SK-N-SH (cell line): Measurements from ENCODE around the gene CCDC80. TPM values are rescaled to one million over a fixed set of nuclear protein-coding genes. Genes with fewer than 3 reads are reported as not detected.

Experiments
- CTCF ChIA-PET: fragments of 300-600, 350-600 bp; formaldehyde crosslinking; extraction: SDS; loops from one replicate; lab custom pipeline; 2021; lab: Yijun Ruan, JAX
- POLR2A ChIA-PET: fragments of 350-600 bp; sonication (Branson Sonifier 250); formaldehyde crosslinking; extraction: SDS; loops from one replicate; lab custom pipeline; 2020; ENCODE audit warnings: antibody characterized with exemption, inconsistent platforms; lab: Yijun Ruan, JAX
- DNase-seq: peaks from one replicate; pipeline ENCODE4 v3.0.0; 2012
- H2AFZ ChIP-seq: fragments of 200-600 bp; sonication (generic); 2 replicates; pipeline ENCODE4 v1.8.1; 2016; ENCODE audit warnings: antibody characterized with exemption, mild to moderate bottlenecking, low read depth
- H3F3A ChIP-seq: fragments of 200-600 bp; sonication (generic); replicated peaks from 2 replicates; pipeline ENCODE3; 2016; ENCODE audit warnings: antibody characterized with exemption, mild to moderate bottlenecking; ENCODE audit not compliant: insufficient read depth
- H3K27ac ChIP-seq, 2 experiments: fragments of 200-500 bp in 1 of 2; fragments of 200-600 bp in 1 of 2; sonication (Bioruptor generic) in 1 of 2; sonication (generic), shearing (Covaris generic) in 1 of 2; 2 replicates each; pipeline versions ENCODE4 v1.5.1 to v1.6.1; 2014 to 2016; ENCODE audit warnings: low read depth in 2 of 2, inconsistent platforms in 1 of 2, low read length in 1 of 2, mild to moderate bottlenecking in 1 of 2, mixed read lengths in 1 of 2
- H3K27me3 ChIP-seq: fragments of 200-600 bp; sonication (generic), shearing (Covaris generic); 2 replicates; pipeline ENCODE4 v1.6.1; 2016; ENCODE audit warnings: mixed run types; ENCODE audit not compliant: insufficient read depth
- H3K36me3 ChIP-seq, 2 experiments: fragments of 200-500 bp in 1 of 2; fragments of 200-600 bp in 1 of 2; sonication (Bioruptor generic) in 1 of 2; sonication (generic) in 1 of 2; replicated peaks in 1 of 2; 2 replicates each; pipeline versions ENCODE3 to v1.5.1; 2014 to 2016; ENCODE audit warnings: low read length in 1 of 2, mild to moderate bottlenecking in 1 of 2; ENCODE audit not compliant: insufficient read depth in 2 of 2, control insufficient read depth in 1 of 2
- H3K4me1 ChIP-seq, 2 experiments: fragments of 200-500 bp in 1 of 2; fragments of 200-600 bp in 1 of 2; sonication (Bioruptor generic) in 1 of 2; sonication (generic), shearing (Covaris generic) in 1 of 2; 2 replicates each; pipeline versions ENCODE4 v1.5.1 to v1.6.1; 2014 to 2016; ENCODE audit warnings: low read depth in 1 of 2, low read length in 1 of 2, mixed run types in 1 of 2; ENCODE audit not compliant: insufficient read depth in 2 of 2, control insufficient read depth in 1 of 2
- H3K4me2 ChIP-seq: fragments of 200-600 bp; sonication (generic), shearing (Covaris generic); 2 replicates; pipeline ENCODE4 v1.6.1; 2017; ENCODE audit warnings: mixed run types
- H3K4me3 ChIP-seq, 2 experiments: fragments of 200-500 bp in 1 of 2; fragments of 200-600 bp in 1 of 2; sonication (Bioruptor generic) in 1 of 2; sonication (generic), shearing (Covaris generic) in 1 of 2; 2 replicates each; pipeline versions ENCODE4 v1.5.1 to v1.8.1; 2014 to 2016; ENCODE audit warnings: low read depth in 2 of 2, inconsistent platforms in 1 of 2, low read length in 1 of 2, mild to moderate bottlenecking in 1 of 2, mixed read lengths in 1 of 2, moderate library complexity in 1 of 2
- H3K79me2 ChIP-seq: fragments of 200-600 bp; sonication (generic); 2 replicates; pipeline ENCODE4 v1.8.1; 2017; ENCODE audit warnings: mild to moderate bottlenecking; ENCODE audit not compliant: insufficient read depth
- H3K9ac ChIP-seq: fragments of 200-600 bp; sonication (generic); 2 replicates; pipeline ENCODE4 v1.6.1; 2017; ENCODE audit warnings: mixed run types
- H3K9me2 ChIP-seq: fragments of 200-600 bp; sonication (generic); 2 replicates; pipeline ENCODE4 v1.6.1; 2017; ENCODE audit warnings: mixed run types
- H3K9me3 ChIP-seq: fragments of 200-600 bp; sonication (generic); 2 replicates; pipeline ENCODE4 v1.6.1; 2017; ENCODE audit warnings: mixed run types, mild to moderate bottlenecking, moderate library complexity
- H4K20me1 ChIP-seq: fragments of 200-600 bp; sonication (generic); 2 replicates; pipeline ENCODE4 v1.6.1; 2017; ENCODE audit warnings: mild to moderate bottlenecking, mixed run types; ENCODE audit not compliant: insufficient read depth
- CHD2 ChIP-seq: fragments of 150-350 bp; IDR thresholded peaks from 2 replicates; pipeline ENCODE4 v1.6.1; 2018; ENCODE audit warnings: low read length; ENCODE audit not compliant: partially characterized antibody
- EP300 ChIP-seq, 2 experiments: IDR thresholded peaks; 2 replicates each; pipeline versions ENCODE4 v1.4.0 to v1.6.1; 2012; ENCODE audit warnings: borderline replicate concordance in 1 of 2, low read depth in 1 of 2, low read length in 1 of 2
- EZH2phosphoT487 ChIP-seq: fragments of 200-600 bp; sonication (generic); IDR thresholded peaks from 2 replicates; pipeline ENCODE4 v1.6.1; 2017; ENCODE audit warnings: low read depth, mixed run types, mild to moderate bottlenecking, antibody characterized with exemption, moderate library complexity, borderline replicate concordance
- FOSL2 ChIP-seq: IDR thresholded peaks from 2 replicates; pipeline ENCODE4 v1.4.0; 2012; ENCODE audit warnings: low read depth, mild to moderate bottlenecking, moderate library complexity, borderline replicate concordance
- FOXJ3 ChIP-seq: sonication (generic); formaldehyde crosslinking; IDR thresholded peaks from 2 replicates; pipeline ENCODE4 v1.5.1; 2020; ENCODE audit warnings: mild to moderate bottlenecking, missing genetic modification reagents
- FOXM1 ChIP-seq: IDR thresholded peaks from 2 replicates; pipeline ENCODE4 v1.4.0; 2012; ENCODE audit warnings: low read depth, mild to moderate bottlenecking
- GATA2 ChIP-seq: sonication (generic); formaldehyde crosslinking; IDR thresholded peaks from 2 replicates; pipeline ENCODE4 v1.5.0; 2020; ENCODE audit warnings: mild to moderate bottlenecking, missing genetic modification reagents
- JUND ChIP-seq: IDR thresholded peaks from 2 replicates; pipeline ENCODE4 v1.4.0; 2012
- MXI1 ChIP-seq: IDR thresholded peaks from 2 replicates; pipeline ENCODE4 v1.6.1; 2012; ENCODE audit warnings: mild to moderate bottlenecking, low read depth, low read length, improper control_type of control experiment
- NFIC ChIP-seq: IDR thresholded peaks from 2 replicates; pipeline ENCODE4 v1.4.0; 2012; ENCODE audit warnings: borderline replicate concordance
- RCOR1 ChIP-seq: fragments of 150-350 bp; IDR thresholded peaks from 2 replicates; pipeline ENCODE4 v1.6.1; 2017; ENCODE audit warnings: antibody characterized with exemption, low read length
- SIN3A ChIP-seq: IDR thresholded peaks from 2 replicates; pipeline ENCODE4 v1.6.1; 2012; ENCODE audit warnings: low read depth, mild to moderate bottlenecking, low read length, moderate library complexity, borderline replicate concordance
- SMC3 ChIP-seq: IDR thresholded peaks from 2 replicates; pipeline ENCODE4 v1.6.1; 2012; ENCODE audit warnings: low read depth, low read length, improper control_type of control experiment
- TAF1 ChIP-seq: IDR thresholded peaks from 2 replicates; pipeline ENCODE4 v1.6.1; 2012; ENCODE audit warnings: low read depth, mild to moderate bottlenecking, low read length, moderate library complexity, borderline replicate concordance
- TCF12 ChIP-seq: IDR thresholded peaks from 2 replicates; pipeline ENCODE4 v1.4.0; 2012
- YY1 ChIP-seq: IDR thresholded peaks from 2 replicates; pipeline ENCODE4 v1.4.0; 2012; ENCODE audit warnings: low read depth, mild to moderate bottlenecking
- WGBS: methylation state at CpG from one replicate; pipeline ENCODE4 v1.1.6; 2017; ENCODE audit warnings: low lambda C conversion rate; 5-methylcytosine and 5-hydroxymethylcytosine counted together
- polyA plus RNA-seq, 3 experiments: library from polyadenylated mRNA; depleted of rRNA; stranded (reverse); fragments of >200 nt; gene quantifications; 2 replicates each; pipeline ENCODE4 v1.2.3, GENCODE V29; 2012
- TF ChIP-seq, protein P1 (sequence below): IDR thresholded peaks from 2 replicates; pipeline ENCODE4; 2012
- TF ChIP-seq, protein P2 (sequence below): fragments of 200-600 bp; sonication (generic); IDR thresholded peaks from 2 replicates; pipeline ENCODE4 v1.6.1; 2017; ENCODE audit warnings: antibody characterized with exemption, mild to moderate bottlenecking, moderate library complexity
- TF ChIP-seq, protein P3 (sequence below): IDR thresholded peaks from 2 replicates; pipeline ENCODE4 v1.4.0; 2012; ENCODE audit warnings: low read depth, borderline replicate concordance

Gene CCDC80
- polyA plus RNA-seq, 1 of the 3 experiments (the other 2 are of a cell fraction), result 83.4 TPM

DNA sequence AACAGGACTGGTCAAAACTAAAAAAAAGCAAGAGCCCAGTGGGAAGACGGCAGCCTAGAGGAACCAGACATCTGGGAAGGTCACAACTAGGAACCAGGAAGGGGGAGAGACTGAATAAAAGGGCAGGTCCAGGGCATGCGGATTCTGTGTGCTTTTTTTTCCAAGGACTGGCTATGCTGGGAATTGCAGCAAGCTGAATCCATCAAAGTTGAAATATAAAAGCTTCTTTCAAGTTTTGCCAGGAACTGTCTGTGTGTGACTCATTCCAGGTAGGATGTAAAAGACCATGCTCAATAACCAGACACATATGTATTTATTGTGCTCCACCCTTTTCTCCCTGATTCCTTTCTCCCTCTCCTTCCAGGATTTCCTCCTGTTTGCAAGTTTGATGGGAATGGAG is 47.9 kb upstream of the CCDC80 start:
- no peak for TF ChIP-seq FOXJ3 (CRISPR knock-in tag)
- no peak for TF ChIP-seq EZH2phosphoT487
- TF ChIP-seq NFIC, result 0 out of 2 replicates have a peak, but pooled peaks have one; percentile 13
- peak; percentile 29; the same call in 1 of the 2 replicates for TF ChIP-seq TCF12
- no peak for TF ChIP-seq FOXM1
- TF ChIP-seq FOSL2, result peak; percentile 10; the same call in 1 of the 2 replicates
- peak; percentile 22; the same call in 1 of the 2 replicates for TF ChIP-seq JUND
- H3K9me2 ChIP-seq, result no peaks in the 10 kb centered on the region
- H3K27ac ChIP-seq, result peak overlapping the region; percentile 11 to 71
- H3K27me3 ChIP-seq, result no peaks in the 10 kb centered on the region
- DNase-seq, result no peak
- peaks cover 8 to 28% of the 10 kb centered on the region in 2 experiments; a peak in 3 of 4 replicates for H3K4me1 ChIP-seq
- H3K36me3 ChIP-seq, result no peaks in the 10 kb centered on the region
- no peak overlapping the region for H3K4me3 ChIP-seq
- 47% methylated on average over 2 of the region's 2 CpGs for WGBS
- H4K20me1 ChIP-seq, result no peaks in the 10 kb centered on the region
- ChIA-PET CTCF (interaction anchor here (0.9 kb wide), 1 partner anchor 46 kb away, joined by 3 read pairs; no protein-coding TSS in a partner anchor), POLR2A (no interaction called here)
- peak overlapping the region; percentile 37; the same call in 1 of the 2 replicates for H2AFZ ChIP-seq
- no peaks in the 10 kb centered on the region for H3K79me2 ChIP-seq
- H3F3A ChIP-seq, result peaks cover 29% of the 10 kb centered on the region
- H3K9ac ChIP-seq, result no peak overlapping the region
- no peaks in the 10 kb centered on the region for H3K9me3 ChIP-seq
- H3K4me2 ChIP-seq, result no peak overlapping the region

DNA sequence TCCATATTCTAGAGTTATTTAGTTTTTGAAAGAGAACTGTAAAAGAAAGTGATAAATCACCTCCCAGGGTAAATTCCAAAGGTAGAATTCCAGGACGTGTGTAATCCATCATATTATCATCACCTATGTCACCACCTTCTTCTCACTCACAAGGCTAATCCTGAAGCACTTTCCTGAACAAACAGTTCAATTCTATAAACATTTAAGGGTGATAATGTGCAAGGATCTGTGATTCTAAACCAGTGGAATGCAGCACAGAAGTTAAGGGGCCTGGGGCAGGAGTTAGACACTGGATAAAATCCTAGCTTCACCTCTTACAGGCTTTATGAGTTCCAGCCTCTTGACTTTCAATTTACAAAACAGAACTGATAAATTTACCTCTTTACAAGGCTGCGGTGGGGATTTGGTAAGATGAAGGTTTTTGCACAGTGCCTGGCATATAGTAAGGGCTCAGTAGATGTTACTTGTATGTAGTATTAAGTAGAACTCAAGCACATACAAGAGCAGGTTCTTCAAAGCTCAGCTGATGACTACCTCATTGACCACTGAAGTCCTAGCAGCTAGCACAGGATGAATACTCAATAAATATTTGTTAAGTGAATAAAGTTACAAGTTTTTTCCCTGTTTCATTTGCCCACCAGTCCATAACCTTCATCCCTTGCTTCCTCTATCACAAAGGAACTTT is 47.3 kb upstream of the CCDC80 start:
- no peaks in the 10 kb centered on the region for H4K20me1 ChIP-seq
- ChIA-PET CTCF (interaction anchor here (0.9 kb wide), 1 partner anchor 47 kb away, joined by 3 read pairs; no protein-coding TSS in a partner anchor), POLR2A (no interaction called here)
- no peaks in the 10 kb centered on the region for H3K27me3 ChIP-seq
- peak overlapping the region; percentile 50; the same call in 1 of the 2 replicates for H2AFZ ChIP-seq
- H3F3A ChIP-seq, result peaks cover 35% of the 10 kb centered on the region
- no peaks in the 10 kb centered on the region for H3K9me3 ChIP-seq
- H3K4me3 ChIP-seq, result no peak overlapping the region
- H3K79me2 ChIP-seq, result no peaks in the 10 kb centered on the region
- H3K36me3 ChIP-seq, result no peaks in the 10 kb centered on the region
- no peak for DNase-seq
- peak overlapping the region; percentile 11 to 71 for H3K27ac ChIP-seq
- WGBS, result 76% methylated on average over 2 of the region's 2 CpGs
- no peak overlapping the region for H3K4me2 ChIP-seq
- peaks cover 8 to 34% of the 10 kb centered on the region in 2 experiments; a peak in 3 of 4 replicates for H3K4me1 ChIP-seq
- H3K9me2 ChIP-seq, result no peaks in the 10 kb centered on the region
- H3K9ac ChIP-seq, result no peak overlapping the region
- TF ChIP-seq TCF12 (no peak), EP300 (IDR thresholded peaks at IDR 0.05; ENCODE audit: borderline replicate concordance in 1 of 2, low read depth in 1 of 2, low read length in 1 of 2) (no peak), RCOR1 (no peak), EZH2phosphoT487 (no peak), CHD2 (no peak), TAF1 (no peak), GATA2 (CRISPR knock-in tag) (no peak), MXI1 (no peak), YY1 (no peak), SIN3A (no peak), NFIC (no peak), SMC3 (no peak)
- TF ChIP-seq, protein P1, sequence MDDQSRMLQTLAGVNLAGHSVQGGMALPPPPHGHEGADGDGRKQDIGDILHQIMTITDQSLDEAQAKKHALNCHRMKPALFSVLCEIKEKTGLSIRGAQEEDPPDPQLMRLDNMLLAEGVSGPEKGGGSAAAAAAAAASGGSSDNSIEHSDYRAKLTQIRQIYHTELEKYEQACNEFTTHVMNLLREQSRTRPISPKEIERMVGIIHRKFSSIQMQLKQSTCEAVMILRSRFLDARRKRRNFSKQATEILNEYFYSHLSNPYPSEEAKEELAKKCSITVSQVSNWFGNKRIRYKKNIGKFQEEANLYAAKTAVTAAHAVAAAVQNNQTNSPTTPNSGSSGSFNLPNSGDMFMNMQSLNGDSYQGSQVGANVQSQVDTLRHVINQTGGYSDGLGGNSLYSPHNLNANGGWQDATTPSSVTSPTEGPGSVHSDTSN, result no peak
- TF ChIP-seq, protein P2, sequence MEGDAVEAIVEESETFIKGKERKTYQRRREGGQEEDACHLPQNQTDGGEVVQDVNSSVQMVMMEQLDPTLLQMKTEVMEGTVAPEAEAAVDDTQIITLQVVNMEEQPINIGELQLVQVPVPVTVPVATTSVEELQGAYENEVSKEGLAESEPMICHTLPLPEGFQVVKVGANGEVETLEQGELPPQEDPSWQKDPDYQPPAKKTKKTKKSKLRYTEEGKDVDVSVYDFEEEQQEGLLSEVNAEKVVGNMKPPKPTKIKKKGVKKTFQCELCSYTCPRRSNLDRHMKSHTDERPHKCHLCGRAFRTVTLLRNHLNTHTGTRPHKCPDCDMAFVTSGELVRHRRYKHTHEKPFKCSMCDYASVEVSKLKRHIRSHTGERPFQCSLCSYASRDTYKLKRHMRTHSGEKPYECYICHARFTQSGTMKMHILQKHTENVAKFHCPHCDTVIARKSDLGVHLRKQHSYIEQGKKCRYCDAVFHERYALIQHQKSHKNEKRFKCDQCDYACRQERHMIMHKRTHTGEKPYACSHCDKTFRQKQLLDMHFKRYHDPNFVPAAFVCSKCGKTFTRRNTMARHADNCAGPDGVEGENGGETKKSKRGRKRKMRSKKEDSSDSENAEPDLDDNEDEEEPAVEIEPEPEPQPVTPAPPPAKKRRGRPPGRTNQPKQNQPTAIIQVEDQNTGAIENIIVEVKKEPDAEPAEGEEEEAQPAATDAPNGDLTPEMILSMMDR, result no peak
- TF ChIP-seq, protein P3, sequence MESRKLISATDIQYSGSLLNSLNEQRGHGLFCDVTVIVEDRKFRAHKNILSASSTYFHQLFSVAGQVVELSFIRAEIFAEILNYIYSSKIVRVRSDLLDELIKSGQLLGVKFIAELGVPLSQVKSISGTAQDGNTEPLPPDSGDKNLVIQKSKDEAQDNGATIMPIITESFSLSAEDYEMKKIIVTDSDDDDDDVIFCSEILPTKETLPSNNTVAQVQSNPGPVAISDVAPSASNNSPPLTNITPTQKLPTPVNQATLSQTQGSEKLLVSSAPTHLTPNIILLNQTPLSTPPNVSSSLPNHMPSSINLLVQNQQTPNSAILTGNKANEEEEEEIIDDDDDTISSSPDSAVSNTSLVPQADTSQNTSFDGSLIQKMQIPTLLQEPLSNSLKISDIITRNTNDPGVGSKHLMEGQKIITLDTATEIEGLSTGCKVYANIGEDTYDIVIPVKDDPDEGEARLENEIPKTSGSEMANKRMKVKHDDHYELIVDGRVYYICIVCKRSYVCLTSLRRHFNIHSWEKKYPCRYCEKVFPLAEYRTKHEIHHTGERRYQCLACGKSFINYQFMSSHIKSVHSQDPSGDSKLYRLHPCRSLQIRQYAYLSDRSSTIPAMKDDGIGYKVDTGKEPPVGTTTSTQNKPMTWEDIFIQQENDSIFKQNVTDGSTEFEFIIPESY, result no peak
